ENCODE results near the gene ETS1. TPM values are rescaled to one million over a fixed set of nuclear protein-coding genes. Genes with fewer than 3 reads are reported as not detected.

The ETS1 gene
- polyA plus RNA-seq, 1 donor (not counting 4 experiments of a cell fraction or from before 2014, with no cell fraction given) = 41.0 TPM

- peaks cover 43% of the 10 kb centered on the region for H4K20me1 ChIP-seq (ENCODE audit: control insufficient read depth, extremely low read depth, insufficient read depth, low read length)
- peaks cover 12% of the 10 kb centered on the region for H3K9me1 ChIP-seq (ENCODE audit: control insufficient read depth, extremely low read depth, insufficient read depth, low read length)
- peak overlapping the region in 2 of 3 experiments; percentile 18 to 44 for H3K4me3 ChIP-seq (ENCODE audit: control insufficient read depth in 2 of 3, extremely low read depth in 1 of 3, insufficient read depth in 2 of 3, low read depth in 1 of 3, low read length in 3 of 3)
- no peaks in the 10 kb centered on the region for H3K9me3 ChIP-seq (ENCODE audit: control insufficient read depth, low read depth, low read length)
- peaks cover 6 to 36% of the 10 kb centered on the region in 2 experiments for H3K36me3 ChIP-seq (ENCODE audit: control insufficient read depth in 2 of 2, extremely low read depth in 1 of 2, insufficient read depth in 2 of 2, low read length in 2 of 2)
- H3K9ac ChIP-seq (ENCODE audit: control insufficient read depth, extremely low read depth, insufficient read depth, low read length) = no peak overlapping the region
- H3K4me2 ChIP-seq (ENCODE audit: control insufficient read depth, extremely low read depth, insufficient read depth, low read depth, low read length) = peak overlapping the region; percentile 95
- dilution Hi-C loops (cut with MboI; ENCODE audit: extremely low pct_ligation_motif_present, low sequenced_read_pairs) = loop anchor here (25.0 kb wide), 1 partner anchor 96 kb away; no protein-coding TSS in a partner anchor
- TF ChIP-seq EZH2 (IDR thresholded peaks at IDR 0.05; ENCODE audit: low read length) = no peak
- TF ChIP-seq CTCF (optimal IDR thresholded peaks at IDR 0.05 in 1 of 3, IDR thresholded peaks at IDR 0.05 in 1 of 3, conservative IDR thresholded peaks at IDR 0.05 in 1 of 3; ENCODE audit: extremely low read depth in 1 of 3, insufficient read depth in 2 of 3, low read length in 3 of 3) = no peak
- H3K4me1 ChIP-seq (ENCODE audit: control insufficient read depth, extremely low read depth, insufficient read depth, low read length) = peaks cover 54% of the 10 kb centered on the region
- peaks cover 100% of the 10 kb centered on the region for H3K79me2 ChIP-seq (ENCODE audit: control insufficient read depth, insufficient read depth, low read length)
- no peak for FAIRE-seq
- no peak for DNase-seq (ENCODE audit: low read depth, low spot score)
- H3K27ac ChIP-seq (ENCODE audit: control insufficient read depth, insufficient read depth, low read length) = peak overlapping the region; percentile 10
- no peaks in the 10 kb centered on the region for H3K27me3 ChIP-seq (ENCODE audit: control insufficient read depth, extremely low read depth, insufficient read depth, low read length)
- H2AFZ ChIP-seq (ENCODE audit: control insufficient read depth, low read length) = no peak overlapping the region
Observed at GRCh38 chr11:128515826-128516778, 71.3 kb downstream of the ETS1 start.

GRCh38 chr11:128515086-128515485 is 72.3 kb downstream of the ETS1 start:
- no peak overlapping the region for H3K27ac ChIP-seq (ENCODE audit: control insufficient read depth, insufficient read depth, low read length)

More at GRCh38 chr11:128515086-128515485, 72.3 kb downstream of the ETS1 start:
- no peak overlapping the region for H3K9ac ChIP-seq (ENCODE audit: control insufficient read depth, extremely low read depth, insufficient read depth, low read length)
- no peaks in the 10 kb centered on the region for H3K27me3 ChIP-seq (ENCODE audit: control insufficient read depth, extremely low read depth, insufficient read depth, low read length)
- dilution Hi-C loops (cut with MboI; ENCODE audit: extremely low pct_ligation_motif_present, low sequenced_read_pairs) = loop anchor here (25.0 kb wide), 1 partner anchor 97 kb away; no protein-coding TSS in a partner anchor
- peaks cover 6 to 32% of the 10 kb centered on the region in 2 experiments for H3K36me3 ChIP-seq (ENCODE audit: control insufficient read depth in 2 of 2, extremely low read depth in 1 of 2, insufficient read depth in 2 of 2, low read length in 2 of 2)
- FAIRE-seq = no peak
- no peak for DNase-seq (ENCODE audit: low read depth, low spot score)
- H3K9me1 ChIP-seq (ENCODE audit: control insufficient read depth, extremely low read depth, insufficient read depth, low read length) = peaks cover 12% of the 10 kb centered on the region
- peaks cover 60% of the 10 kb centered on the region for H3K4me1 ChIP-seq (ENCODE audit: control insufficient read depth, extremely low read depth, insufficient read depth, low read length)
- H3K4me2 ChIP-seq (ENCODE audit: control insufficient read depth, extremely low read depth, insufficient read depth, low read depth, low read length) = no peak overlapping the region
- TF ChIP-seq CTCF (optimal IDR thresholded peaks at IDR 0.05 in 1 of 3, IDR thresholded peaks at IDR 0.05 in 1 of 3, conservative IDR thresholded peaks at IDR 0.05 in 1 of 3; ENCODE audit: extremely low read depth in 1 of 3, insufficient read depth in 2 of 3, low read length in 3 of 3) (no peak), EZH2 (IDR thresholded peaks at IDR 0.05; ENCODE audit: low read length) (no peak)
- H3K79me2 ChIP-seq (ENCODE audit: control insufficient read depth, insufficient read depth, low read length) = peaks cover 100% of the 10 kb centered on the region
- no peak overlapping the region for H2AFZ ChIP-seq (ENCODE audit: control insufficient read depth, low read length)
- H3K9me3 ChIP-seq (ENCODE audit: control insufficient read depth, low read depth, low read length) = no peaks in the 10 kb centered on the region
- no peak overlapping the region for H3K4me3 ChIP-seq (ENCODE audit: control insufficient read depth in 2 of 3, extremely low read depth in 1 of 3, insufficient read depth in 2 of 3, low read depth in 1 of 3, low read length in 3 of 3)
- H4K20me1 ChIP-seq (ENCODE audit: control insufficient read depth, extremely low read depth, insufficient read depth, low read length) = peaks cover 44% of the 10 kb centered on the region

Data from keratinocyte (primary cell).